ENCODE data around the gene SLX4.

SLX4 gene

DNA sequence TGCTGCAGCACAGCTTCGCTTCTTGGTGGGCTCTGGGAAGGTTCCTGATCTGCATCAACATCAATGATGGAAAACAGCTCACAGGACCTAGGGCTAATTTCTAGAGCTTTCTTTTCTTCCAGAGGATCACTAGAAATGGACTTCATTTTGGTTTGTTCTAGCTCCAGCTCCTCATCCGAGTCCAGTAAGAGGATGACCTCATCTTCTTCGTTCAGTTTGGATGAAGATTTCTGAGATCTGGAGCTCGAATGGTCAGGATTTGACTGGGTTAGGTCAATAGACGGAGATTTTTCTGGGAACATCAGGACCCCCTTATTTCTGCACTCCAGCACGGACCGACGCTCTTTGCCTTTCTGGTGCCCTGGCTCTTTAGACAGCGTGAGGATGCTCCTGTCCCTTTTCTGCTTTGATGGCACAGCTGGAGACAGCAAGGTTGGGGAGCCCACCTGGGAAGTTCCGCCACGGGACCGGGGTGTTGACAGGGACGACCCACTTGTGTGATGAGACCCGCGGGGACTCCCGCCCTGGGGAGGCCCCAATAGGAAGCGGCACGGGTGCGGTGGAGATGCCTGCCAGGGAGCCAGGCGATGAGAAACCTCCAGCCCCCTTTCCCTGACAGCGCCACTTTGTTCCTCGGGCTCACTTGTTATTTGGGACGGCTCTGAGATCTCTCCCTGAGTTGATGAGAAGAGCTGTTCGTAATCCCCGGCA lies 21.3 kb downstream of the SLX4 start:
- DNase-seq: no peak
- Histone ChIP-seq H3K27ac (no peak overlapping the region), H3K9me3 (ENCODE audit: severe bottlenecking) (no peaks in the 10 kb centered on the region), H3K27me3 (ENCODE audit: insufficient read depth, low read depth, severe bottlenecking) (no peaks in the 10 kb centered on the region), H3K4me3 (ENCODE audit: low read depth, low read length) (no peak overlapping the region), H3K36me3 (peaks cover 21% of the 10 kb centered on the region)
- TF ChIP-seq, protein P1, sequence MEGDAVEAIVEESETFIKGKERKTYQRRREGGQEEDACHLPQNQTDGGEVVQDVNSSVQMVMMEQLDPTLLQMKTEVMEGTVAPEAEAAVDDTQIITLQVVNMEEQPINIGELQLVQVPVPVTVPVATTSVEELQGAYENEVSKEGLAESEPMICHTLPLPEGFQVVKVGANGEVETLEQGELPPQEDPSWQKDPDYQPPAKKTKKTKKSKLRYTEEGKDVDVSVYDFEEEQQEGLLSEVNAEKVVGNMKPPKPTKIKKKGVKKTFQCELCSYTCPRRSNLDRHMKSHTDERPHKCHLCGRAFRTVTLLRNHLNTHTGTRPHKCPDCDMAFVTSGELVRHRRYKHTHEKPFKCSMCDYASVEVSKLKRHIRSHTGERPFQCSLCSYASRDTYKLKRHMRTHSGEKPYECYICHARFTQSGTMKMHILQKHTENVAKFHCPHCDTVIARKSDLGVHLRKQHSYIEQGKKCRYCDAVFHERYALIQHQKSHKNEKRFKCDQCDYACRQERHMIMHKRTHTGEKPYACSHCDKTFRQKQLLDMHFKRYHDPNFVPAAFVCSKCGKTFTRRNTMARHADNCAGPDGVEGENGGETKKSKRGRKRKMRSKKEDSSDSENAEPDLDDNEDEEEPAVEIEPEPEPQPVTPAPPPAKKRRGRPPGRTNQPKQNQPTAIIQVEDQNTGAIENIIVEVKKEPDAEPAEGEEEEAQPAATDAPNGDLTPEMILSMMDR (IDR thresholded peaks at IDR 0.05; ENCODE audit: low read depth, low read length): no peak

DNA sequence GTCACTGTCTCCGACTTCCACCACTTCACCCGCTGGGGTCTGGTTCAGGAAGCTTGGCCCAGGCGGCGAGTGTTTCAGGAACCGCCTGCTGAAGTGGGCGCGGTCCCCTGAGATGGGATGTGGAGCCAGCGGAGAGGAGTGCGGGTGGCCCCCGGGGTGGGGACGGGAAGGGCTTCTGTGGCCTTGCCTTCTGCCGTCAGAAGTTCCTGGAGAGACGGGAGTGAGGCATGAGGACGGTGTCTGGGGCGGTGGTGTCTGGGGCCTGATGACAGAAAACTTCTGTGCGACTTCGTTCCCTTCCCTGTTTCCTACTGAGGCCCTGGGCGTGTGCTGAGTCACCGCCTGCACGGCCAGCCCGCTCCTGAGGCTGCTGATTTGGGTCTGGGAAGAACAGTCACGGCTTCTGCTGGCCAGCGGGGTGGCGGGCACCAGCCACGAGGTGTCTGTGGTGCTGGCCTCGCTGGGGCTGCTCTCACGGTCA lies 21.9 kb downstream of the SLX4 start:
- Histone ChIP-seq H3K27me3 (ENCODE audit: insufficient read depth, low read depth, severe bottlenecking) (no peaks in the 10 kb centered on the region), H3K4me3 (ENCODE audit: low read depth, low read length) (no peak overlapping the region), H3K9me3 (ENCODE audit: severe bottlenecking) (no peaks in the 10 kb centered on the region), H3K36me3 (peaks cover 24% of the 10 kb centered on the region), H3K27ac (no peak overlapping the region)
- no peak for DNase-seq
- TF ChIP-seq, protein P1 (IDR thresholded peaks at IDR 0.05; ENCODE audit: low read depth, low read length): no peak

DNA sequence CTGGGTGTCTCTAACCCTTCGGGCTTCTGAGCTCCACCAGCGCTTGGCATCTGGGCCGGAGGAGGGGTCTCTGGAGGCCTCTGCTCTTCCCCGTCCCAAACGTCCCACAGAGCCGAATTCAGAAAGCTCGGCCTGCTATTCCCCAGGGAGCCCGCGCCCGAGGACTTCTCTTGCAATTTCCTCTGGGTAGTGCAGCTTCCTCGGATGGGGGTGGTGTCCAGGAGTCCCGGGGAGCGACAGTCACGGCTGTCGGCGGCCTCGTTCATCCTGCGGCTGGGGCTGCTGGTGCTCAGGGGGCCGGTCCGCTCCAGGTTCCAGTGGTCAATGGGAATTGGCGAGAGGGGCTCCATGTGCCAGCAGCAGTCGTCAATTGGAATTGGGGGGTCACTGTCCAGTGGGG lies 22.4 kb downstream of the SLX4 start:
- no peak for DNase-seq
- Histone ChIP-seq H3K27ac (no peak overlapping the region), H3K4me3 (ENCODE audit: low read depth, low read length) (no peak overlapping the region), H3K27me3 (ENCODE audit: insufficient read depth, low read depth, severe bottlenecking) (no peaks in the 10 kb centered on the region), H3K36me3 (peaks cover 25% of the 10 kb centered on the region), H3K9me3 (ENCODE audit: severe bottlenecking) (no peaks in the 10 kb centered on the region)
- TF ChIP-seq, protein P1 (IDR thresholded peaks at IDR 0.05; ENCODE audit: low read depth, low read length): no peak

DNA sequence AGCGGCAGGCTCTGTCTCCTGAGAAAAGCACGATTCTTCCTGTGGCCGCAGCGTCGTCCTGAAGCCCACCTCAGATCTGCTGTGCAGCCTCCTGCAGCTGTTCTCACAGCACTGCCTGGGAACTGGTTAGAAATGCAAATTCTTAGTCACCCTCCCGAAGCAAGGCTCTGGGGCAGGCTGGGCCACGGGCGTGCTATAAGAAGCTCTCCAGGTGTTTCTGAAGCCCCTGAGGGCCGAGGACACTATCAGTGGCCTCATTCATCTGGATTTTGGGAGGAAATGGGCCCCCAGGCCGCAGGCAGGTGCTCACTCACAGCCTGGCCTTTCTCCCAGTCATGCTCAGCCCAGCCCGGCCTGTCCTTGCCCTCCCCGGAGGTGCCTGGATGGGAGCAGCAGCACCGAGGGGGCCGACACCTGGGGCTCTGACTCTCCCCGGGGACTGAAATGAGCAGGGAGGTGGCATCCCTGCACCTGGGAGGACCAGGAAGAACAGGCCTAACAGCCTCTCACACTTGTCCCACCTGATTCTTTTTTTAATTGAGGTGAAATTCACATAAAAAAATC lies 23.8 kb downstream of the SLX4 start:
- Histone ChIP-seq H3K9me3 (ENCODE audit: severe bottlenecking) (no peaks in the 10 kb centered on the region), H3K27ac (no peak overlapping the region), H3K27me3 (ENCODE audit: insufficient read depth, low read depth, severe bottlenecking) (no peaks in the 10 kb centered on the region), H3K4me3 (ENCODE audit: low read depth, low read length) (no peak overlapping the region), H3K36me3 (peaks cover 34% of the 10 kb centered on the region)
- TF ChIP-seq, protein P1 (IDR thresholded peaks at IDR 0.05; ENCODE audit: low read depth, low read length): no peak
- no peak for DNase-seq

DNA sequence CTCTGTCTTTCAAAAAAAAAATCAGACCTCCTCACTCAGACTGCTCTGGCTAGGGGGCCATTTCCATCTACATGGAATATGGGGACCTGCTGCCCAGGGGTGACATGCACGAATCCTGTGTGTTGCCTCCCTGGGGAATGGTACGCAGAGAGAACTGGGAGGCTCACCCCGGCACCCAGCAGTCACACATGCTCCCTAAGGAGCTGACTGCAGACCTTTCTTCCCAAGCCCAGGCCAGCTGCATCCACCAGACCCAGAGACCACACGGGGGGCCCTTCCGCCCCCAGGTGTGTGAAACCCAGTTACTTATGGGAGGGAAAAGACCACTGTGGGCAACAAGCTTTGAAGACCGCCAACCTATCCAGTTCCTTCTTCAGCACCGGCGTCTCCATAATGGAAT lies 27.0 kb downstream of the SLX4 start:
- Histone ChIP-seq H3K36me3 (peaks cover 26% of the 10 kb centered on the region), H3K4me3 (ENCODE audit: low read depth, low read length) (no peak overlapping the region)
- DNase-seq: no peak

More for the DNA sequence above, 27.0 kb downstream of the SLX4 start:
- Histone ChIP-seq H3K27ac (no peak overlapping the region), H3K9me3 (ENCODE audit: severe bottlenecking) (no peaks in the 10 kb centered on the region), H3K27me3 (ENCODE audit: insufficient read depth, low read depth, severe bottlenecking) (no peaks in the 10 kb centered on the region)
- TF ChIP-seq, protein P1 (IDR thresholded peaks at IDR 0.05; ENCODE audit: low read depth, low read length): no peak
